Duodenal mucosa (tissue), 2 donors: ENCODE results near the gene DNAJC1.

Experiments used
- H3K27ac ChIP-seq: one replicate; pipeline ENCODE4 v1.7.0; 2013; ENCODE audit warnings: low read depth, low read length
- H3K27me3 ChIP-seq, 2 donors: one replicate each; pipeline ENCODE4 v1.7.0; 2013; ENCODE audit warnings: low read length in 2 of 2, control low read depth in 1 of 2; ENCODE audit not compliant: insufficient read depth in 2 of 2, control insufficient read depth in 1 of 2
- H3K36me3 ChIP-seq, 2 donors: one replicate each; pipeline ENCODE4 v1.7.0; 2013; ENCODE audit warnings: low read length in 2 of 2, control low read depth in 1 of 2; ENCODE audit not compliant: insufficient read depth in 2 of 2, control insufficient read depth in 1 of 2
- H3K4me1 ChIP-seq, 2 donors: one replicate each; pipeline ENCODE4 v1.7.0; 2013; ENCODE audit warnings: low read length in 2 of 2, control low read depth in 1 of 2; ENCODE audit not compliant: insufficient read depth in 2 of 2, control insufficient read depth in 1 of 2
- H3K4me3 ChIP-seq, 2 donors: one replicate each; pipeline ENCODE4 v1.7.0; 2013; ENCODE audit warnings: low read length in 2 of 2, low read depth in 1 of 2
- H3K9ac ChIP-seq, 2 donors: one replicate each; pipeline ENCODE4 v1.7.0; 2013; ENCODE audit warnings: low read length in 2 of 2, low read depth in 1 of 2
- H3K9me3 ChIP-seq, 2 donors: one replicate each; pipeline ENCODE4 v1.7.0; 2013; ENCODE audit warnings: low read length in 2 of 2, control low read depth in 1 of 2; ENCODE audit not compliant: control insufficient read depth in 1 of 2

DNAJC1 gene

DNA sequence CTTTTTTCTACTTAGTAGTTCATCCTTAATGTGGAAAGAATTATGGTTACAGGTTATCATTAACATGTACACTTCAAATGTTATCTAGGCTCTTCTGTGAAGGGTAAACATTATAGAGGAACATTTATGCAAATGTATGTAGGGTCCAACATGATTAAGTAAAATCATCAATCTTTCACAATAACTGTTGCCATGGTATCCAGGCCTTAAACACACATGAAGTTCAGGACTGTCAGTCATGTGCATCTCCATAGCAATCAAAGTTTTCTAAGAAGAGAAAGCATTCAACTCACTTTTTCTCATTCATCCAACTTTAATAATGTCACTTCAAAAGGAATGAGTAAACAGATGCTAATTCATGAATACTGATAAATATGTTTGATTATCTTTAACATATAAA lies 83.6 kb downstream of the DNAJC1 start:
- H3K27me3 ChIP-seq = no peaks in the 10 kb centered on the region
- no peak overlapping the region for H3K9ac ChIP-seq
- no peak overlapping the region for H3K4me3 ChIP-seq
- H3K9me3 ChIP-seq = no peaks in the 10 kb centered on the region
- H3K4me1 ChIP-seq = no peaks in the 10 kb centered on the region
- H3K36me3 ChIP-seq = peaks cover 3 to 8% of the 10 kb centered on the region in 2 donors
- H3K27ac ChIP-seq = no peak overlapping the region

DNA sequence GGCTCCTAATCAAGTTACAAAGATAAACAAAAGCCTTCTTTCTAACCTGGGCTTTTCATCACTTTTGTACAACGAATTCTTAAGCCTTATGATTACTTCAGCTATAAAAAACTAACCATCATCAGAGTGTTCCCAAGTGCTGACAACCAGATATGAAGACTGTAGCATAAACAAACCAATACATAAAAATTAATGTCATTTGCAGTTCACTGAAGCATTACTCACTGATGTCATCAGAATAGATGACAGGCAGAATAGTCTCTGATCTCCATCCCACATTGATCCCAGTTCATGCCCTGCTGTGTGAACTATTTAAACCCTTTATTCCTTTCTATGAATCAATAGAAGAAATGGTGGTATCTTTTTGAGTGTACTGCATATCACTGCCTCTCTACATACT lies 84.4 kb downstream of the DNAJC1 start:
- no peak overlapping the region for H3K27ac ChIP-seq
- H3K4me1 ChIP-seq = no peaks in the 10 kb centered on the region
- no peak overlapping the region for H3K4me3 ChIP-seq
- peaks cover 0 to 8% of the 10 kb centered on the region in 2 donors for H3K36me3 ChIP-seq
- no peak overlapping the region for H3K9ac ChIP-seq
- no peaks in the 10 kb centered on the region for H3K9me3 ChIP-seq
- H3K27me3 ChIP-seq = no peaks in the 10 kb centered on the region

DNA sequence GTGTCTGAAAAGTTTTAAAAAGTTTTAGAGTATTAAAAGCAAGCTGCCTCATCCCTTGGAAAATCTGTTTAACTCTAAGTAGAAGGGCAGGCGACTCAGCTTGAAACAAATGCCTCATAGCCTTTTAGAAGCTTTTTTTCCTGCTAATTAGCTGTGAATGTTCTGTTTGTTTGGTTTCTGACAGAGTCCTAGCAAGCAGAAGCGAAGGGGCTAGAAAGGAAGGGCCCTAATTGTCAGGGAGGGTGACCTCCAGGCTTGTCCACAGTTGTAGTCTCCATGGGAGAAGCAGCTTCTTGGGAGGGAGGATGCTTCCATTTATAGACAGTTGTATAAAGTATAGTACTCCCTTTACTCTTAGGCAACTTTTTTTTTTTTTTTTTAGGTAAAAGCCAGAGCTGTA lies 90.9 kb downstream of the DNAJC1 start:
- H3K27ac ChIP-seq = no peak overlapping the region
- no peaks in the 10 kb centered on the region for H3K4me1 ChIP-seq
- no peak overlapping the region for H3K4me3 ChIP-seq
- H3K9me3 ChIP-seq = no peaks in the 10 kb centered on the region
- no peaks in the 10 kb centered on the region for H3K27me3 ChIP-seq
- H3K36me3 ChIP-seq = no peaks in the 10 kb centered on the region
- no peak overlapping the region for H3K9ac ChIP-seq

DNA sequence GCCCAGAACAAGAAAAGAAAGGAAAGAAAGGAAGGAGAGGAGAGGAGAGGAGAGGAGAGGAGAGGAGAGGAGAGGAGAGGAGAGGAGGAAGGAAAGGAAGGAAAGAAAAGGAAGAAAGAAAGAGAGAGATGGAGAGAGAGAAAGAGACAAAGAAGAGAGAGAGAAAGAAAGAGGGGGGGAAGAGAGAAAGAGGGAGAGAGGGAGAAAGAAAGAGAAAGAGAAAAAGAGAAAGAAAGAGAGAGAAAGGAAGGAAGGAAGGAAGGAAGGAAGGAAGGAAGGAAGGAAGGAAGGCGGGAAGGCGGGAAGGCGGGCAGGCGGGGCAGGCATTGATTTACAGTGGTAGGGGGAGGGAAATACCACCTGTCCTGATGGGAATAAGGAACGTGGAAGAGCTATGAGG lies 92.7 kb downstream of the DNAJC1 start:
- Histone ChIP-seq H3K27ac (no peak overlapping the region), H3K9ac (no peak overlapping the region), H3K4me3 (no peak overlapping the region), H3K36me3 (no peaks in the 10 kb centered on the region), H3K4me1 (no peaks in the 10 kb centered on the region), H3K27me3 (no peaks in the 10 kb centered on the region), H3K9me3 (no peaks in the 10 kb centered on the region)

DNA sequence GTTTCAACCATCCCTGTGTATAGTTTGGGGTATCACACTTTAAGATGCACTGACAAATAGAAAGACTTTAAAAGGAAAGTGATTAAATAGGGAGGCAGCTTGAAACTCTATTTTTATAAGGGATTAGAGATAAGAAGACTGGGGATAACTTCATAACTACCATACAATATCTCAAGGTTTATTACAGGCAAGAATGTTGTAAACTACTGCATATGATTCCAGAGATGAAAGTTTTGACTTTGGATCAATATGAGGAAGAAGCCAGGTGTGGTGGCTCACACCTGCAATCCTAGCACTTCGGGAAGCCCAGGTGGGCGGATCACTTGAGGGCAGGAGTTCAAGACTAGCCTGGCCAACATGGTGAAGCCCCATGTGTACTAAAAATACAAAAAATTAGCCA lies 96.1 kb downstream of the DNAJC1 start:
- no peaks in the 10 kb centered on the region for H3K9me3 ChIP-seq
- no peaks in the 10 kb centered on the region for H3K27me3 ChIP-seq
- H3K9ac ChIP-seq = no peak overlapping the region
- peaks cover 0 to 4% of the 10 kb centered on the region in 2 donors for H3K36me3 ChIP-seq
- H3K27ac ChIP-seq = no peak overlapping the region
- no peaks in the 10 kb centered on the region for H3K4me1 ChIP-seq
- H3K4me3 ChIP-seq = no peak overlapping the region

DNA sequence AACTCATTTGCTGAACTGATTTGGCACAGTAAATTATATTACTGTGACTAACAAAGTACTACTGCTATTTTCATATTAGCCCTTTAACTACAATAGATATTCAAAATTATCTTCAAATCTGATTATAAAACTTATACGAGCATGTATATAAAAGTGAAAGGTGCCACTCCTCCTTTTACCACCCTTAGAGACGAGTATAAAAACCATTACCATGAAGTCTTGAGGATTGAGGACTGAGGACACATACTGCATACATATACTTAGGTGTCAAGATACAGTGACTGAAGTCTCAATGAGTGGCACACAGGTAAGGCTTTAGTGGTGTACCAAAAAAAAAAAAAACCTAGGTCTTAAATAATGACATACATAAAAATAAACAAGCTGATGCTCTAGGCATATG lies 98.6 kb downstream of the DNAJC1 start:
- Histone ChIP-seq H3K4me3 (no peak overlapping the region), H3K36me3 (peaks cover 0 to 4% of the 10 kb centered on the region in 2 donors), H3K4me1 (no peaks in the 10 kb centered on the region), H3K9me3 (no peaks in the 10 kb centered on the region), H3K27me3 (no peaks in the 10 kb centered on the region), H3K27ac (no peak overlapping the region), H3K9ac (no peak overlapping the region)

DNA sequence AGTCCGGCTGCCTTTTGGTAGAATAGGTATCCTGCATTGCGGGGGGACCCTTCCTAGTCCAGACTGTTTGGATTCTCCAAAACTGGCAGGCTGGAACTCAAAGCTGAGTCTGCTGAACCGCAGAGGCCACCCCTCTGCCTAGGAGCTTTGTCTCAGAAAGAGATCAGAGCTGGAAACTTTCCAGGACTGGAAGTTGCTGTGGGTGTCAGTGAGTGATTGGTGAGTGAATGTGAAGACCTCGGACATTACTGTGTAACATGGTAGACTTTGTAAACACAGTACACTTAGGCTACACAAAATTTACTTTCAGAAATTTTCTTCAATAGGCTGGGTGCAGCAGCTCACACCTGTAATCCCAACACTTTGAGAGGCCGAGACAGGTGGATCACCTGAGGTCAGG lies 103.8 kb downstream of the DNAJC1 start:
- Histone ChIP-seq H3K27me3 (no peaks in the 10 kb centered on the region), H3K4me3 (no peak overlapping the region), H3K9me3 (no peaks in the 10 kb centered on the region), H3K27ac (no peak overlapping the region), H3K4me1 (no peaks in the 10 kb centered on the region), H3K36me3 (peaks cover 4 to 9% of the 10 kb centered on the region in 2 donors), H3K9ac (no peak overlapping the region)

DNA sequence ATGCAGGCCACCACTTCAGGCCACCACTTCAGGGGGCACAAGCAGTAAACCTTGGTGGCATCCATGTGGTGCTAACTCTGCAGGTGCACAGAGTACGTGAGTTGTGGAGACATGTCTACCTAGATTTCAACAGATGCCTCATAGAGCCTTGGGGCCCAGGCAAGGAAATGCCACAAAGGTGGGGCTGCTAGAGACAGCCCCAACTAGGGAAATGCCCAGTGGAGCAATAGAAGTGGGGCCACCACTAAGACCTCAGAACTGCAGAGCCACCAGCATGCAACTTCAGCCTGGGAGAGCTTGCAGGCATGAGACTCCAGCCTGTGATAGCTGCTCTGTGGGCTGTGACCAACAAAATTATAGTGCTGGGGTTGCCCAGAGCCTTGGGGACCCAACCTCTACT lies 107.6 kb downstream of the DNAJC1 start:
- H3K9me3 ChIP-seq = no peaks in the 10 kb centered on the region
- H3K27ac ChIP-seq = no peak overlapping the region
- H3K36me3 ChIP-seq = peaks cover 3 to 20% of the 10 kb centered on the region in 2 donors
- no peak overlapping the region for H3K9ac ChIP-seq
- no peaks in the 10 kb centered on the region for H3K27me3 ChIP-seq
- H3K4me3 ChIP-seq = no peak overlapping the region
- H3K4me1 ChIP-seq = no peaks in the 10 kb centered on the region

DNA sequence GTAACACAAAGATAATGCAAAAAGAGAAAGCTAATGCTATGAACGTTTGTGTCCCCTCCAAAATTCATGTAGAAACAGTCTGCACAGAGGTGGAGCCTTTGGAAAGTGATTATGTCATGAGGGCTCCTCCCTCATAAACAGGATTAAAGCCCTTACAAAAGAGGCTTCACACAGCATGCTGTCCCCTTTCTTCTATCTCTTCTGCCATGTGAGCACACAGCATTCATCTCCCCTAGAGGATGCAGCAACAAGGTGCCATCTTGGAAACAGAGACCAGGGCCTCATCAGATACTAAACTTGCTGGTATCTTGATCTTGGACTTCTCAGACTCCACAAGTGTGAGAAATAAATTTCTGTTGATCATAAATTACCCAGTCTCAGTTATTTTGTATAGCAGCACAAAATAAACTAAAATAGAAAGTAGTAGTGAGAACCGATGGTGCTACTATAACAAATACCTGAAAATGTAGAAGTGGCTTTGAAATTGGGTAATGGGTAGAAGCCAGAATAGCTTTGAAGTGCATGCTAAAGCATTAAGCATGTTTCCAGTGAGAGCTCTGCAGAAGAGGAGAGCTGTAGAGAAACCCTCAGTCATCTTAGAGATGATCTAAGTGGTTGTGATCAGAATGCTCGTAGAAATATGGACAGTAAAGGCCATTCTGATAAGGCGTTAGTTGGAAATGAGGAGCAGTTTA lies 108.7 kb downstream of the DNAJC1 start:
- Histone ChIP-seq H3K36me3 (peaks cover 5 to 24% of the 10 kb centered on the region in 2 donors), H3K4me3 (no peak overlapping the region), H3K9ac (no peak overlapping the region), H3K27ac (no peak overlapping the region), H3K27me3 (no peaks in the 10 kb centered on the region), H3K4me1 (no peaks in the 10 kb centered on the region), H3K9me3 (no peaks in the 10 kb centered on the region)

DNA sequence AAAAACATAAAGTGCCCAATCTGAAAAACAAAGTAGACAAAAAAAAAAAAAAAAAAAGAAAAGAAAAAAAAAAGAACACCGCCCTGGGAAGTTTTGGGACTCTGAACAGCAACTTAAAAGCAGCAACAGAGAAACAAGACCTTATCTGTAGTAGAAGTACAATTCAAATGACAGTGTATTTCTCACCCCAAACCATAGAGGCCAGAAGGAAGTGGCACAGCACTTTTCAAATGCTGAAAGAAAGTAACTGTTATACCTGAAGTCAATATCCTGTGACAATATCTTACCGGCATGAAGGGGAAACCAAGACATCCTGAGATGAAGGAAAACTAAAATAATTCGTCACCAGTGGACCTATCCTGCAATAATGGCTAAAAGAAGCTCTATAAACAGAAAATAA lies 112.1 kb downstream of the DNAJC1 start:
- no peak overlapping the region for H3K9ac ChIP-seq
- peaks cover 5 to 20% of the 10 kb centered on the region in 2 donors for H3K36me3 ChIP-seq
- no peaks in the 10 kb centered on the region for H3K4me1 ChIP-seq
- no peaks in the 10 kb centered on the region for H3K27me3 ChIP-seq
- no peaks in the 10 kb centered on the region for H3K9me3 ChIP-seq
- H3K4me3 ChIP-seq = no peak overlapping the region
- no peak overlapping the region for H3K27ac ChIP-seq
